ENCODE measurements around the gene PTPRT.

Gene PTPRT

GRCh38 chr20:42807876-42808275 lies 381.8 kb downstream of the PTPRT start:
- POLR2A ChIA-PET: no interaction called here
- DNase-seq (ENCODE audit: extremely low spot score): no peak
- no peak for TF ChIP-seq CTCF (IDR thresholded peaks at IDR 0.05; ENCODE audit: control extremely low read depth, extremely low read depth, low read depth, missing control alignments)
- CTCF ChIA-PET: no interaction called here

GRCh38 chr20:42795111-42795695 lies 394.5 kb downstream of the PTPRT start:
- DNase-seq (ENCODE audit: extremely low spot score): no peak
- ChIA-PET CTCF (no interaction called here), POLR2A (no interaction called here)
- no peak for TF ChIP-seq CTCF (IDR thresholded peaks at IDR 0.05; ENCODE audit: control extremely low read depth, extremely low read depth, low read depth, missing control alignments)

- no peak for DNase-seq (ENCODE audit: extremely low spot score)
- POLR2A ChIA-PET: no interaction called here
- CTCF ChIA-PET: no interaction called here
- no peak for TF ChIP-seq CTCF (IDR thresholded peaks at IDR 0.05; ENCODE audit: control extremely low read depth, extremely low read depth, low read depth, missing control alignments)
Measured at GRCh38 chr20:42792052-42792451, 397.7 kb downstream of the PTPRT start.

- no peak for DNase-seq (ENCODE audit: extremely low spot score)
- ChIA-PET POLR2A (no interaction called here), CTCF (no interaction called here)
- TF ChIP-seq CTCF (IDR thresholded peaks at IDR 0.05; ENCODE audit: control extremely low read depth, extremely low read depth, low read depth, missing control alignments): no peak
Measured at GRCh38 chr20:42790111-42790510, 399.6 kb downstream of the PTPRT start.

- no peak for TF ChIP-seq CTCF (IDR thresholded peaks at IDR 0.05; ENCODE audit: control extremely low read depth, extremely low read depth, low read depth, missing control alignments)
- ChIA-PET CTCF (no interaction called here), POLR2A (no interaction called here)
- no peak for DNase-seq (ENCODE audit: extremely low spot score)
Measured at GRCh38 chr20:42788707-42789106, 401.0 kb downstream of the PTPRT start.

GRCh38 chr20:42785041-42785440 lies 404.7 kb downstream of the PTPRT start:
- CTCF ChIA-PET: no interaction called here
- TF ChIP-seq CTCF (IDR thresholded peaks at IDR 0.05; ENCODE audit: control extremely low read depth, extremely low read depth, low read depth, missing control alignments): no peak
- POLR2A ChIA-PET: no interaction called here
- DNase-seq (ENCODE audit: extremely low spot score): no peak

- no peak for DNase-seq (ENCODE audit: extremely low spot score)
- ChIA-PET POLR2A (no interaction called here), CTCF (no interaction called here)
- no peak for TF ChIP-seq CTCF (IDR thresholded peaks at IDR 0.05; ENCODE audit: control extremely low read depth, extremely low read depth, low read depth, missing control alignments)
Measured at GRCh38 chr20:42779216-42779615, 410.5 kb downstream of the PTPRT start.

Measured in GM10248 (cell line).